H1 (cell line): Measurements from ENCODE around the gene PPM1L. TPM values are rescaled to one million over a fixed set of nuclear protein-coding genes. Genes with fewer than 3 reads are reported as not detected.

Experiments used
- CTCF ChIA-PET: fragments of 300-600 bp; sonication (Branson Sonifier 250); formaldehyde crosslinking; loops from one replicate; lab custom pipeline; 2021; ENCODE audit not compliant: partially characterized antibody; lab: Charles Lee
- POLR2A ChIA-PET: fragments of 300-600 bp; sonication (Branson Sonifier 250); formaldehyde crosslinking; loops from one replicate; lab custom pipeline; 2021; ENCODE audit warnings: inconsistent platforms; ENCODE audit not compliant: partially characterized antibody; lab: Charles Lee
- DNase-seq, 2 experiments: peaks; one replicate each; pipeline versions ENCODE4 v3.0.0 to v3.0.0-alpha.2; 2010 to 2022; ENCODE audit warnings: low spot score in 2 of 2, low read depth in 1 of 2, mixed read lengths in 1 of 2
- FAIRE-seq: peaks from 2 replicates; lab custom pipeline; 2011; peaks lifted over from hg19 to GRCh38; lab: Jason Lieb, UNC
- H2AFZ ChIP-seq: 2 replicates; pipeline ENCODE4 v1.8.1; 2012; ENCODE audit warnings: low read length, inconsistent platforms
- H2AK5ac ChIP-seq: 2 replicates; pipeline ENCODE4 v1.6.1; 2013; ENCODE audit warnings: low read depth, low read length
- H2BK120ac ChIP-seq: replicated peaks from 2 replicates; pipeline ENCODE3; 2013; ENCODE audit warnings: low read depth, low read length, inconsistent platforms
- H2BK12ac ChIP-seq: 2 replicates; pipeline ENCODE4 v1.6.1; 2013; ENCODE audit warnings: low read depth, low read length
- H2BK15ac ChIP-seq: 2 replicates; pipeline ENCODE4 v1.6.1; 2013; ENCODE audit warnings: low read length
- H2BK20ac ChIP-seq: 2 replicates; pipeline ENCODE4 v1.6.1; 2013; ENCODE audit warnings: low read length
- H2BK5ac ChIP-seq: 2 replicates; pipeline ENCODE4 v1.6.1; 2013; ENCODE audit warnings: low read depth, low read length
- H3K14ac ChIP-seq: 2 replicates; pipeline ENCODE4 v1.6.1; 2013; ENCODE audit warnings: inconsistent platforms; ENCODE audit not compliant: insufficient read length
- H3K18ac ChIP-seq: 2 replicates; pipeline ENCODE4 v1.6.1; 2013; ENCODE audit warnings: low read length; ENCODE audit errors: extremely low read depth
- H3K23ac ChIP-seq: 2 replicates; pipeline ENCODE4 v1.6.1; 2013; ENCODE audit warnings: inconsistent platforms; ENCODE audit not compliant: insufficient read length
- H3K23me2 ChIP-seq: 2 replicates; pipeline ENCODE4 v1.6.1; 2013; ENCODE audit warnings: low read depth, low read length
- H3K27ac ChIP-seq: 2 replicates; pipeline ENCODE4 v1.6.1; 2011; ENCODE audit warnings: low read depth, low read length, inconsistent platforms
- H3K27me3 ChIP-seq, 4 experiments: replicated peaks in 1 of 4; 1 replicate in 1 of 4; 2 replicates in 3 of 4; pipeline versions ENCODE4 v1.6.1 to v1.8.1; 2011 to 2013; ENCODE audit warnings: low read length in 3 of 4, mild to moderate bottlenecking in 3 of 4, inconsistent platforms in 2 of 4, mixed read lengths in 2 of 4, moderate library complexity in 1 of 4; ENCODE audit not compliant: control insufficient read depth in 3 of 4, insufficient read depth in 3 of 4; ENCODE audit errors: extremely low read depth in 1 of 4
- H3K36me3 ChIP-seq, 4 experiments: 2 replicates each; pipeline versions ENCODE4 v1.6.1 to v1.8.1; 2011 to 2013; ENCODE audit warnings: mild to moderate bottlenecking in 4 of 4, low read length in 3 of 4, moderate library complexity in 2 of 4, control low read depth in 1 of 4, inconsistent platforms in 1 of 4; ENCODE audit not compliant: insufficient read depth in 4 of 4, control insufficient read depth in 2 of 4
- H3K4ac ChIP-seq: replicated peaks from 2 replicates; pipeline ENCODE3; 2013; ENCODE audit warnings: low read length, low read depth, mixed read lengths, inconsistent platforms; ENCODE audit not compliant: insufficient read length
- H3K4me1 ChIP-seq, 4 experiments: replicated peaks in 1 of 4; 1 replicate in 1 of 4; 2 replicates in 3 of 4; pipeline versions ENCODE4 v1.6.1 to v1.8.1; 2011 to 2013; ENCODE audit warnings: low read length in 3 of 4, inconsistent platforms in 2 of 4, mixed read lengths in 1 of 4; ENCODE audit not compliant: insufficient read depth in 4 of 4, control insufficient read depth in 3 of 4
- H3K4me2 ChIP-seq, 2 experiments: 2 replicates each; pipeline versions ENCODE4 v1.6.1 to v1.8.1; 2011 to 2013; ENCODE audit warnings: low read depth in 2 of 2, low read length in 2 of 2, control low read depth in 1 of 2, inconsistent platforms in 1 of 2, mild to moderate bottlenecking in 1 of 2; ENCODE audit not compliant: insufficient read depth in 1 of 2
- H3K4me3 ChIP-seq, 4 experiments: fragments of 200-600, 300-600 bp in 1 of 4; sonication (generic), shearing (Covaris generic), sonication (Bioruptor Twin) in 1 of 4; 2 replicates each; pipeline versions ENCODE4 v1.5.1 to v1.8.1; 2011 to 2016; ENCODE audit warnings: low read length in 4 of 4, low read depth in 3 of 4, control low read depth in 2 of 4, inconsistent platforms in 2 of 4, mild to moderate bottlenecking in 2 of 4, mixed read lengths in 1 of 4, moderate library complexity in 1 of 4; ENCODE audit not compliant: insufficient read depth in 2 of 4; ENCODE audit errors: extremely low read depth in 1 of 4
- H3K56ac ChIP-seq: replicated peaks from 2 replicates; pipeline ENCODE3; 2013; ENCODE audit warnings: low read depth, mild to moderate bottlenecking, mixed read lengths, low read length, inconsistent platforms; ENCODE audit not compliant: insufficient read length
- H3K79me1 ChIP-seq: 2 replicates; pipeline ENCODE4 v1.6.1; 2013; ENCODE audit warnings: low read depth, low read length, control low read depth
- H3K79me2 ChIP-seq, 2 experiments: 2 replicates each; pipeline versions ENCODE4 v1.6.1 to v1.8.1; 2012 to 2013; ENCODE audit warnings: low read length in 2 of 2, mild to moderate bottlenecking in 2 of 2, inconsistent platforms in 1 of 2; ENCODE audit not compliant: insufficient read depth in 2 of 2, control insufficient read depth in 1 of 2
- H3K9ac ChIP-seq, 4 experiments: replicated peaks in 1 of 4; 1 replicate in 1 of 4; 2 replicates in 3 of 4; pipeline versions ENCODE4 v1.6.1 to v1.8.1; 2011 to 2013; ENCODE audit warnings: low read depth in 3 of 4, low read length in 3 of 4, control low read depth in 2 of 4, mild to moderate bottlenecking in 2 of 4, moderate library complexity in 2 of 4, inconsistent platforms in 1 of 4; ENCODE audit errors: extremely low read depth in 1 of 4
- H3K9me3 ChIP-seq, 2 experiments: 2 replicates each; pipeline versions ENCODE4 v1.6.1 to v1.8.1; 2012 to 2013; ENCODE audit warnings: mild to moderate bottlenecking in 2 of 2, moderate library complexity in 2 of 2, control low read depth in 1 of 2, inconsistent platforms in 1 of 2, low read depth in 1 of 2, low read length in 1 of 2, mixed read lengths in 1 of 2; ENCODE audit not compliant: insufficient read depth in 2 of 2
- H4K20me1 ChIP-seq, 2 experiments: replicated peaks in 1 of 2; 2 replicates each; pipeline versions ENCODE3 to v1.8.1; 2011 to 2013; ENCODE audit warnings: inconsistent platforms in 2 of 2, low read length in 2 of 2, mild to moderate bottlenecking in 1 of 2; ENCODE audit not compliant: insufficient read depth in 2 of 2, control insufficient read depth in 1 of 2
- H4K5ac ChIP-seq: 2 replicates; pipeline ENCODE4 v1.6.1; 2013; ENCODE audit warnings: low read length, low read depth, mixed read lengths, inconsistent platforms; ENCODE audit not compliant: insufficient read length
- H4K8ac ChIP-seq: 2 replicates; pipeline ENCODE4 v1.8.0; 2013; ENCODE audit warnings: mild to moderate bottlenecking, moderate library complexity, low read length, inconsistent platforms; ENCODE audit not compliant: insufficient read depth; ENCODE audit errors: extremely low read depth
- H4K91ac ChIP-seq: replicated peaks from 2 replicates; pipeline ENCODE3; 2013; ENCODE audit warnings: low read length, mixed read lengths, inconsistent platforms; ENCODE audit not compliant: insufficient read length
- ASH2L ChIP-seq: fragments of 200-600, 300-600 bp; sonication (generic); IDR thresholded peaks from one replicate; pipeline ENCODE4 v1.7.1; 2017; ENCODE audit warnings: low read length
- KDM5A ChIP-seq: fragments of 200-600 bp; IDR thresholded peaks from 2 replicates; pipeline ENCODE4 v1.7.1; 2012; ENCODE audit warnings: mild to moderate bottlenecking, low read length, inconsistent platforms, mixed read lengths
- SIRT6 ChIP-seq: IDR thresholded peaks from one replicate; pipeline ENCODE4 v1.7.1; 2012; ENCODE audit warnings: low read length, inconsistent platforms
- SIX5 ChIP-seq: IDR thresholded peaks from 2 replicates; pipeline ENCODE4 v1.6.1; 2011; ENCODE audit warnings: mild to moderate bottlenecking, low read depth, low read length
- TBP ChIP-seq: IDR thresholded peaks from 2 replicates; pipeline ENCODE4 v1.6.1; 2011; ENCODE audit warnings: low read depth, low read length, improper control_type of control experiment
- WGBS, 2 experiments: shearing (Covaris generic) in 1 of 2; methylation state at CpG; one replicate each; pipeline versions ENCODE4 v1.1.6 to v1.1.7; 2013 to 2015; ENCODE audit warnings: low lambda C conversion rate in 2 of 2, mixed read lengths in 2 of 2, inconsistent platforms in 1 of 2, low coverage in 1 of 2, missing lambda C conversion rate in 1 of 2; ENCODE audit not compliant: insufficient replicate concordance in 2 of 2, insufficient coverage in 1 of 2, insufficient read length in 1 of 2; ENCODE audit errors: extremely low coverage in 1 of 2, missing lambda C conversion rate in 1 of 2; 5-methylcytosine and 5-hydroxymethylcytosine counted together
- polyA plus RNA-seq, 7 experiments: library from polyadenylated mRNA; depleted of rRNA in 3 of 7; stranded (reverse) in 5 of 7; unstranded in 2 of 7; fragments of >200 nt in 5 of 7; fragments of 200-250 nt in 2 of 7; gene quantifications; 1 replicate in 5 of 7; 2 replicates in 1 of 7; 4 replicates in 1 of 7; pipeline versions ENCODE4 v1.2.1 to v1.2.3, GENCODE V29; 2011 to 2013; ENCODE audit warnings: missing spikeins in 2 of 7, mixed read lengths in 2 of 7
- total RNA-seq: library from RNA; stranded (reverse); fragmentation: NEBNext Ultra II Directional; extraction: Animal tissue kit (Norgen Biotek cat#: 25700); gene quantifications from 2 replicates; pipeline ENCODE4 v1.2.1, GENCODE V29; 2021
- TF ChIP-seq, protein P1 (sequence below): IDR thresholded peaks from 2 replicates; pipeline ENCODE4 v1.6.1; 2012; ENCODE audit warnings: inconsistent platforms
- TF ChIP-seq, protein P2 (sequence below): IDR thresholded peaks from 2 replicates; pipeline ENCODE4 v1.6.1; 2012; ENCODE audit warnings: low read length, inconsistent platforms
- TF ChIP-seq, protein P3 (sequence below), 3 experiments: IDR thresholded peaks; 1 replicate in 2 of 3; 2 replicates in 1 of 3; pipeline versions ENCODE4 v1.5.1 to v1.6.1; 2011; ENCODE audit warnings: low read length in 3 of 3, mild to moderate bottlenecking in 3 of 3, inconsistent platforms in 2 of 3, low read depth in 1 of 3, moderate library complexity in 1 of 3; ENCODE audit not compliant: insufficient read depth in 1 of 3; ENCODE audit errors: control extremely low read depth in 1 of 3

PPM1L gene
- total and polyA plus RNA-seq, 2 of the 8 experiments (the other 6 are each of a cell fraction or from before 2014, with no cell fraction given) = 2.8 to 18.1 TPM

DNA sequence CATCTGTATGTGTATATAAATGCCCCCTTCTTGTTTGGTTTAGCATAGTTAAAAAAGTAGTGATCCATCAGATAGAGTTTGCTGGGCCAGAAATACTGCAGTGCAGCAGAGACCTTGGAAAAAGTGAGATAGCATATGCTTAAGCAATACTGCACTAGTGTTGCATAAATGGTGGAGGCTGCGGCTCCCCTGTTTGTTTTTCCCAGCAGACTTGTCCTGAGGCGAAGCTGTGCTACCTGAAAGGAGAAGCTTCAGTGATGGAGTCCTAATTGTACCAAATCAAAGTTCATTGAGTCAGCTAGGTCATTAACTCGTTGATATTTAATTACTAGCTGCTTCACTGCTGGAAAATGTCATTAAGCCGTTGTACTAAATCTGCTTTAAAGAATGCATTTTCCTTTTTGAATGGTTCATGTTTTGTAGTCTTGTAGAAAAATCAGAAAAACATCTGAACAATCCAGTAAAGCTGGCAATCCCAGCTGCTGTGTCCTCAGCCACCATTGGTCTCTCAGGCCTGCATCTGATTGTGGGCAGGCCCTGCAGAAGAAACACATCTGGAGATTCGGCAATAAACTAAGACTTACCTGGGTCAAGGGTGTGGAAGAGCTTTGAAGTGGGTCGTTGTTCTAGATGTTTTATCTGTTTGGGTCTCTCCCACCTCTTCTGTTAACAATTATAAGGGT, 179.5 kb downstream of the PPM1L start:
- Histone ChIP-seq H3K4me2 (no peak overlapping the region), H3K27me3 (no peaks in the 10 kb centered on the region), H3K4me1 (no peaks in the 10 kb centered on the region), H3K79me1 (no peaks in the 10 kb centered on the region), H4K91ac (no peak overlapping the region), H4K20me1 (no peaks in the 10 kb centered on the region), H3K18ac (no peak overlapping the region), H3K23ac (no peak overlapping the region), H2BK20ac (no peak overlapping the region), H3K9me3 (peaks cover 2 to 8% of the 10 kb centered on the region in 2 experiments; a peak in 2 of 4 replicates), H3K4me3 (no peak overlapping the region), H2AK5ac (no peak overlapping the region), H3K23me2 (no peaks in the 10 kb centered on the region), H3K9ac (no peak overlapping the region), H3K4ac (no peak overlapping the region), H4K5ac (no peak overlapping the region), H2BK12ac (no peak overlapping the region), H2AFZ (no peak overlapping the region), H3K56ac (no peak overlapping the region), H3K14ac (no peak overlapping the region), H2BK5ac (no peak overlapping the region), H2BK120ac (no peak overlapping the region), H2BK15ac (no peak overlapping the region), H4K8ac (no peak overlapping the region), H3K79me2 (no peaks in the 10 kb centered on the region), H3K36me3 (no peaks in the 10 kb centered on the region), H3K27ac (no peak overlapping the region)
- FAIRE-seq (no peak), DNase-seq (no peak)
- WGBS, 2 experiments = 93% methylated on average over 6 of the region's 6 CpGs; no CpG with 5 or more reads in 1 of the 2 experiments
- ChIA-PET CTCF (interaction anchor here (0.8 to 3.8 kb wide), 4 partner anchors 9 to 223 kb away, joined by 3 to 29 read pairs (median 6); no protein-coding TSS in a partner anchor), POLR2A (no interaction called here)
- TF ChIP-seq ASH2L = no peak
- no peak for TF ChIP-seq KDM5A
- TF ChIP-seq, protein P1, sequence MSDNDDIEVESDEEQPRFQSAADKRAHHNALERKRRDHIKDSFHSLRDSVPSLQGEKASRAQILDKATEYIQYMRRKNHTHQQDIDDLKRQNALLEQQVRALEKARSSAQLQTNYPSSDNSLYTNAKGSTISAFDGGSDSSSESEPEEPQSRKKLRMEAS = no peak
- TF ChIP-seq, protein P2, sequence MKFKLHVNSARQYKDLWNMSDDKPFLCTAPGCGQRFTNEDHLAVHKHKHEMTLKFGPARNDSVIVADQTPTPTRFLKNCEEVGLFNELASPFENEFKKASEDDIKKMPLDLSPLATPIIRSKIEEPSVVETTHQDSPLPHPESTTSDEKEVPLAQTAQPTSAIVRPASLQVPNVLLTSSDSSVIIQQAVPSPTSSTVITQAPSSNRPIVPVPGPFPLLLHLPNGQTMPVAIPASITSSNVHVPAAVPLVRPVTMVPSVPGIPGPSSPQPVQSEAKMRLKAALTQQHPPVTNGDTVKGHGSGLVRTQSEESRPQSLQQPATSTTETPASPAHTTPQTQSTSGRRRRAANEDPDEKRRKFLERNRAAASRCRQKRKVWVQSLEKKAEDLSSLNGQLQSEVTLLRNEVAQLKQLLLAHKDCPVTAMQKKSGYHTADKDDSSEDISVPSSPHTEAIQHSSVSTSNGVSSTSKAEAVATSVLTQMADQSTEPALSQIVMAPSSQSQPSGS = no peak
- TF ChIP-seq SIX5 = no peak
- TF ChIP-seq, protein P3, sequence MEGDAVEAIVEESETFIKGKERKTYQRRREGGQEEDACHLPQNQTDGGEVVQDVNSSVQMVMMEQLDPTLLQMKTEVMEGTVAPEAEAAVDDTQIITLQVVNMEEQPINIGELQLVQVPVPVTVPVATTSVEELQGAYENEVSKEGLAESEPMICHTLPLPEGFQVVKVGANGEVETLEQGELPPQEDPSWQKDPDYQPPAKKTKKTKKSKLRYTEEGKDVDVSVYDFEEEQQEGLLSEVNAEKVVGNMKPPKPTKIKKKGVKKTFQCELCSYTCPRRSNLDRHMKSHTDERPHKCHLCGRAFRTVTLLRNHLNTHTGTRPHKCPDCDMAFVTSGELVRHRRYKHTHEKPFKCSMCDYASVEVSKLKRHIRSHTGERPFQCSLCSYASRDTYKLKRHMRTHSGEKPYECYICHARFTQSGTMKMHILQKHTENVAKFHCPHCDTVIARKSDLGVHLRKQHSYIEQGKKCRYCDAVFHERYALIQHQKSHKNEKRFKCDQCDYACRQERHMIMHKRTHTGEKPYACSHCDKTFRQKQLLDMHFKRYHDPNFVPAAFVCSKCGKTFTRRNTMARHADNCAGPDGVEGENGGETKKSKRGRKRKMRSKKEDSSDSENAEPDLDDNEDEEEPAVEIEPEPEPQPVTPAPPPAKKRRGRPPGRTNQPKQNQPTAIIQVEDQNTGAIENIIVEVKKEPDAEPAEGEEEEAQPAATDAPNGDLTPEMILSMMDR (IDR thresholded peaks at IDR 0.05; ENCODE audit: control extremely low read depth in 1 of 3, insufficient read depth in 1 of 3, low read depth in 1 of 3, low read length in 3 of 3) = no peak
- no peak for TF ChIP-seq TBP
- TF ChIP-seq SIRT6 = no peak
